ENCODE results near the gene RNU6-8.
A peak's percentile ranks its signal among the peaks of the same experiment; 100 is the strongest.

RNU6-8 gene

GRCh38 chr14:32202998-32203882 is at the start of gene RNU6-8:
TSS of gene RNU6-8 (minus strand) at chr14:32203269.
- no peak for FAIRE-seq

DNA sequence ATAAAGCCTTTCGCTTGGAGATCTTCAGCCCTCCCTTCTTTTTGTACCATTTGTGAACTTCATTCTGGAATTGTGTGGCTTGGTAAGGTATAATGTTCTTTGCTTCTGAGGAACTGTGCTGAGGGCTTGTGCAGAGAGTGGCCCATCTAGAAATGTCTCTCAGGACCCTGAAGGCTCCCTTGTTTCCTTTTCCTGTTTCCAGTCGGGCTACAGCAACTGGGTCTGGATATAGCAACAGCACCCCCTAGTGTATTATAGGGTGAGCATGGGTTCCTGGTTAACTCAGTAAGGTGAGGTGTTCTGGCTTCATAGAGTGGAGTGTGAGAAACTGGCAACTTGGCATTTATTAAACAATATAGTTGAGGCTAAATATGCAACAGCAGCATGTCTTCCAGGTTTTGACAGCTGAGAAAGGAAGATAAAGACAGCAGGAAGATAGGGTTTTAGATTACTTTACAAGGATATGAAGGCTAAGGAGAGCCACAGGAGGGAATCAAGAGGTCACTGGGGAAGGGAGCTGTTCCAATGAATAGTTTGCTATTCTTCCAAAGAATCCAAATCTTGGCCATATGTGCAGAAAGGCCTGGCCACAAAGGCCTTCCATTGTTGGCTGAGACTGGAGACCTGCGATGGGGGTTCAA is 49.1 kb upstream of the RNU6-8 start:
- peak; percentile 60 for FAIRE-seq

DNA sequence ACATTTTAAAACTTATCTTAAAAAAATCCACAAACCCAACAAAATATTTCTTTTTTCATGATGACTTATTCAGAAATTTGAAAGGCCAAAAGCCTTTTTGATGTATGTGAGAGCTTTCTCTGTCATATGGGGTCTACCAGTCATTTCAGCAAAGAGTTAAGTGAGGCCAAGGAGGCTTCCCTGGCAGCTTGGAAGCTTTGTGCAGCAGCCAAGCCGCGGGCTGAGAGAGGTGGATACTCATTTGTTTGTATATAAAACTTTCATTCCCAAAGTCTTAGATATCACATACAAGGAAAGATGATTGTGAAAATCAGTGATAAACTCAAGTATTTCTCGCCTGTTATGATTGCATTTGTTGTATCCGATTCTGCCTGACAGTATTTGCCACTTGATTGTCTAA is 48.5 kb upstream of the RNU6-8 start:
- FAIRE-seq = no peak

DNA sequence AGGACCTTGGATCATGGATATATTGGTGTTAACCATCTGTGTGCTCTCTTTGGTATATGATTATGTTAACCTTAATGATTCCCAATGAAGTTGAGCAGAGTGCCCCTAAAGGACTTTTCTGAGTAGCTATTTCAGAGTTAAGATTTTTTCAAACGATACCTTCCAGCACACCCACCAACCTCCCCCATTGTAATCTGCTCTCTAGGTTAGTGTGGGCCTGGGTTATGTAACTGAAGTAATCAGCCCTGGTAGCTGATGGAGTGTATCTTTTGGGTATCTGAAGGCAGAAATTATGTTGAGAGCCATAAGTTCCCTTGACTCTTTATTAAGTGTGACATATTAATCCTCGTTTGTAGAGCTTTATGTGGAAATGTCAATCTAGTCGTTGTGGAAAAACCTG is 47.6 kb upstream of the RNU6-8 start:
- no peak for FAIRE-seq

DNA sequence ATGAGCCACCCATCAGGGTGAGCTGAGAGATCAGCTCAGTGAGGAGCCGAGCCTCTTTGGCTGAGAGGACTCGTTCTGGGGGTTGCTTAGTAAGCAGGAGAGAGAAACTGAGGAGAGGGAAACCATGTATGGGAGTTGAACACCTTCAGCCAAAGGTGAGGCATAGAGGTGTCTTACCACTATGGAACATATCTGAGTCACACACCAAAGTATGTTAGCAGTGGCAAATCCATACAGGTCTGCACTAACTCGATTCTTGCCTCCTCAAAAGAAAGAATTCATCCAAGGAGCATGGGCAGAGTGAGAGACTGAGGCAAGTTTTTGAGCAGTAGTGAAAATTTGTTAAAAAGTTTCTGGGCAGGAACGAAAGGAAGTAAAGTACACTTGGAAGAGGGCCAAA is 46.7 kb upstream of the RNU6-8 start:
- no peak for FAIRE-seq

- FAIRE-seq = no peak
Measured at GRCh38 chr14:32249371-32249770, 46.3 kb upstream of the RNU6-8 start.

DNA sequence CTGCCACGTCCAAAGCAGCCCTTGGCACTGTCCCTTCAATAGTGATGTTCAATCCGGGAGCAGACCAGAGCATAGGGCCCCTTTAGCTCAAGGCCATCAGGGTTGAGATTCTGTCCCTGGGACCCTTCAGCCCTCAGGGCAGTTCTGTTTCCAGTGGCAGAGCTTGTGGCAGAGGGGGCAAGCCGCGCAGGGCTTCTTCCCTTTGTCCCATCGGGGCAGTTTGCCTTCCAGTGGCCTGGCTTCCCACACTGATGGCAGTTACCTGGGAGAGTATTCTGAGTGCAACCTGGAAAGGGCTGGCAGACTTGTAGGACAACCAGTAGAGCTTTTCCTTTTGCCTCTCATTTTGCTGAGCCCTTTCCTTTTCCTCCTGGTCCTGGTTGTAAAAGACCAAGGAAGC is 43.7 kb upstream of the RNU6-8 start:
- no peak for FAIRE-seq

GRCh38 chr14:32244404-32244803 is 41.3 kb upstream of the RNU6-8 start:
- FAIRE-seq = no peak

DNA sequence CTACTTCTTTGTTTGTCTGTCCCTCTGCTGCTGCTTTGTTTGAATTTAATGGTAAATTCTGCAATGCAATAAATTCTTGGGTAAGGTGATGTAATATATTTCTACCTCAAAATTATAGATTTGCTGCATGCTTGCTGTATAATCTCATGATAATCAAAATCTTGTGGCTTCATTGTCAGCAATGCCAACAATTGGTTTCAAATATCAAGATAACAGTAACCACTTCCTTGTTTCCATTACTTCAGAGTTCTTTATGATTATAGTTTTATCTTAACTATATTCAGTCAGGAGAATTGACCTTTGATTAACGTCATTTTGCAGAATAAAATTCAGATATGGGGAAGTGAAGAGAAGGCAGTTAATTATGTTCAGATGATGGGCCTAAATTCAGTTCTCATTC is 30.2 kb upstream of the RNU6-8 start:
- FAIRE-seq = no peak

DNA sequence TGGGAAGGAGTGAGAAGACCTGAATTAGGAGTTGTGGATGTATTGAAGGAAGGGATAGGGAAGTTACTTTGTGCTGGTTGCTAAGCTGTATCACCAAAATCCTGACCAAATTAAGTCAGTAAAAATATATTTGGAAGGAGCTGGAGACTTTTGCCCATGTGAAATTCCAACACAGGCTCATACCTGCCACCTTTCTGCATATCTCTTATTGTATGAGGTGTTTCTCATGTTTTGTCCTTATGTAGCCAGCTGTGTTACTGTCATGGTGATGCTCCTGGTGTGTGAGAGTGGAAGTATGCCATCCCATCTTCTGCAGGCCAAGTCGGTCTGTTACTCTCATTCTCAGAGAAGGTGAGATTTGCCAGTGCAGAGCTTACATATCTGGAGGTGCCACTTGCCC is 29.4 kb upstream of the RNU6-8 start:
- no peak for FAIRE-seq

DNA sequence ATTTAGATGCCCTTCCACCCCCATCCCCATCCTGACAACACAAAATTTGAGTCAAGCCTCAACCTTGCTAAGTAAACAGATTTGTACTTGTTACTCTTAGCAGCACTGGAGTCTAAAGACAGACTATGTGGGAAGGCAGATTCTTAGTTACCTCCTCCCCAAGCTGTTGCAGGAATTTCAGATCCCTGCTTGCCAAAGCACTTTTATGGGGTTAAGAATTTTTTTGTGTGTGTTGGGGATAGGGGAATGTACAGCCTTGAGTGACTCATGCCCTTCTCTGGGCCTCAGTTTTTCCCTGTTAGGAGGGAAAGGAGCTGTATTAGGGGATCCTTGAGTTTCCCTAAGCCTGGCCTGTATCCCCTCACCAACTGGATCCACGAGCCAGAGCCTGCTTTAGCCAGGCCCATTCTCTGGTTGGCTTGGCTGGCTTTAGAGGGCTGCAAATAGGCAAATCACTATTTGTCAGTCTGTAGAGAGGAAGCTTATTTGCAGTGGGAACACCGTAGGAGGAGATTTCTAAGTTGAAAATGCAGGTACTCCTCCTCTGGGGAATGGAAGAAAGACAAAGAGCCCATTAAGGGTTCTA is 27.7 kb upstream of the RNU6-8 start:
- FAIRE-seq = no peak

GRCh38 chr14:32230181-32230580 is 27.1 kb upstream of the RNU6-8 start:
- FAIRE-seq = no peak

- FAIRE-seq = no peak
Measured at GRCh38 chr14:32226056-32226455, 23.0 kb upstream of the RNU6-8 start.

DNA sequence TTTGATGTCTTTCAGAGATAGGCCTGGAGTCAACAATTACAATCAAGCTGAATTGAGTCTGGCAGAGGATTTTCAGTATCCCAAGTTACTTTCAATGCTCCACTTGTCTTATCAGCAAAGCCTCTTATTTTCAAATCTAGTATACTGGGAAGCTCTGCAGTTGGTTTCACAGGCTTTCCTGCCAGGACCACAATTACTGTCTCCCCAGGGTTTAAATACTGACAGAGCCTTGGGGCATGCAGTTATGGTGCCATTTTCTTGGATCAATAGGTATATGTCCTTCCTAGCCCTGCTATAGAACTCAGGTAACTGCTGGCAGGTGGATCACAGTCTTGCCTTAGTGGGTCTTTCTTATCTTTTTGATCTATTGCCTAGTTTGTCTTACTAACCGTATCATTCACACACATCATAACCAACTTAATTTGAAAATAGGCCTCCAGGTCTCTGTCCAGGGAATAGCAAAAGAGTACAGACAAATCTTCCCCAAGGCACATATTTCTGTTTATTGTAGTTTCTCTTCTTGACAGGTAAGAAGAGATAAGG is 22.4 kb upstream of the RNU6-8 start:
- FAIRE-seq = no peak

DNA sequence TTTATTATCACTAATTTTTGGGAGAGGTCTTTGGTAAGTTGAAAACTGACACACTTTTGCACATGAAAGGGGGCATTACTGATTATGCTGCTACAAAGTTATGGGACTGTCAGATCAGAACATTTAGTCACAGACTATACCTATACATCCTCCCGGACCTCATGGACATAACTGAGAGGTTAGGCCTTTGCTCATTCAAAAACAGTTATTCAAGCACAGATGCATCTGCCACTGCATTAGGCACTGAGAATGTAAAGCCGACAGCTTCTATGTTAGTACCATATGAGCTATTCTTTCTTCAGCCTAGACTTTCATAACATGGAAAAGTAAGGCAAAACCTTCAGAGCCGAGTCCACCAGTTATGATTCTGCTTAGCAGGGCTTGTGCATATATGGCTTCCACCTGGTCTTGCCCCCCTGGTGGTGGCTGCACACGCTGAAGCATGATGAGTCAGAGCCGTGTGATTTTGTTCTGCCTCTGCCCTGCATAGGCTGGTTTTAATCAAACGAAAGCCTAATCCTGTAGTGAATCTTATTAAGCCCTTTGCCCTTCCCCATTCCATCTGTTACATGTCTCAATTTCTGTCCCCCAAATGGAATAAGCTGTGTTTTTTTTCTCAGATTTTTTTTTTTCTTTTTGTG is 21.8 kb upstream of the RNU6-8 start:
- no peak for FAIRE-seq

- FAIRE-seq = no peak
Measured at GRCh38 chr14:32217301-32217700, 14.2 kb upstream of the RNU6-8 start.

GRCh38 chr14:32212833-32213232 is 9.8 kb upstream of the RNU6-8 start:
- no peak for FAIRE-seq

GRCh38 chr14:32211068-32211404 is 8.0 kb upstream of the RNU6-8 start:
- no peak for FAIRE-seq

GRCh38 chr14:32209471-32209870 is 6.4 kb upstream of the RNU6-8 start:
- peak; percentile 14 for FAIRE-seq

- FAIRE-seq = no peak
Measured at GRCh38 chr14:32208490-32208889, 5.4 kb upstream of the RNU6-8 start.

DNA sequence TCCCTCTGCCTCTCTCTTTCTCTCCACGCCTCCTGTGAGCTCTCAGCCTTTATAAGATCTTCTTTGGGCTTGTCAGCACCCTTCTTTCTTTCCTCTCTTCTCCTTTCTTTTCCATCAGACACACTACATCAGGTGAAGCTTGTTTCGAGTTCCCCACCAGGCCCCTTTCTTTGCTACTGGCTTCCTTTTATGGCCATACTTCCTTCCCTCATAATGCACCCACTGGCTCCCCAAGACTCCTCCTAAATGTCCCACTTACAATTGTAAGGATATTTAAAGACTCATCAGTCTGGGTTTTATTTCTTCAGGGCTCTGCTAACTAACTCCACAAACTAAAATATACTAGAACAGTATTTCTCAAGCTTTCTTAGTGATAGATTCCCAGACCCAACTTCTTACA is 3.5 kb upstream of the RNU6-8 start:
- no peak for FAIRE-seq

- no peak for FAIRE-seq
Measured at GRCh38 chr14:32205984-32206383, 2.9 kb upstream of the RNU6-8 start.

- no peak for FAIRE-seq
Measured at GRCh38 chr14:32205554-32205953, 2.5 kb upstream of the RNU6-8 start.

Measured in A204.1 (cell line).